ENCODE measurements around the gene GAS6.

- no peak for TF ChIP-seq CTCF (IDR thresholded peaks at IDR 0.05)
- TF ChIP-seq POLR2A (IDR thresholded peaks at IDR 0.05): no peak
- no peak for TF ChIP-seq POLR2AphosphoS5 (IDR thresholded peaks at IDR 0.05)
- no peak for TF ChIP-seq EP300 (IDR thresholded peaks at IDR 0.05)
Observed at GRCh38 chr13:113794086-113794485, 69.8 kb downstream of the GAS6 start.

Measured in gastroesophageal sphincter (tissue), 3 donors.